ENCODE results near the gene COL26A1. TPM values are rescaled to one million over a fixed set of nuclear protein-coding genes. Genes with fewer than 3 reads are reported as not detected.

COL26A1 gene
- total RNA-seq, 1 donor from 2014 or later, result 0.58 TPM

DNA sequence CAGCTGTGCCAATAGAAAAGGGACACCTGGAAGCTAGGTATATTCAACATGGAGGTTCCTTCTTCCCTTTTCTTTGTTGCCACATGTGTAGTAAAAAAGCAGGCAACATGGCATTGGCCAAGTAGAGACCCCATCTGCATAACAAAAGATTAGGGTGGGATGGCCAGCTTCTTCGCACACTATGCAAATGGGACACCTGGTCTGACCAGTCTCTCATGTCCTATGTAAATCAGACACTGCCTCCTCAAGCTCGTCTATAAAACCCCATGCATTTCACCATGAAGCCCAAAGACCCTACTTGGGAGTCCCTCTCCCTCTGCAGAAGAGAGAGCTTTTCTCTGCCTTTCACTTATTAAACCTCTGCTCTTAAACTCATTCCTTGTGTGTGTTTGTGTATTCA, 212.5 kb downstream of the COL26A1 start:
- Histone ChIP-seq H3K4me3 (no peak overlapping the region), H3K4me1 (no peaks in the 10 kb centered on the region), H3K36me3 (no peaks in the 10 kb centered on the region), H3K27me3 (no peaks in the 10 kb centered on the region), H3K9me3 (no peaks in the 10 kb centered on the region), H3K27ac (no peak overlapping the region)
- DNase-seq (no peak), ATAC-seq (no peak)
- TF ChIP-seq, protein P1, sequence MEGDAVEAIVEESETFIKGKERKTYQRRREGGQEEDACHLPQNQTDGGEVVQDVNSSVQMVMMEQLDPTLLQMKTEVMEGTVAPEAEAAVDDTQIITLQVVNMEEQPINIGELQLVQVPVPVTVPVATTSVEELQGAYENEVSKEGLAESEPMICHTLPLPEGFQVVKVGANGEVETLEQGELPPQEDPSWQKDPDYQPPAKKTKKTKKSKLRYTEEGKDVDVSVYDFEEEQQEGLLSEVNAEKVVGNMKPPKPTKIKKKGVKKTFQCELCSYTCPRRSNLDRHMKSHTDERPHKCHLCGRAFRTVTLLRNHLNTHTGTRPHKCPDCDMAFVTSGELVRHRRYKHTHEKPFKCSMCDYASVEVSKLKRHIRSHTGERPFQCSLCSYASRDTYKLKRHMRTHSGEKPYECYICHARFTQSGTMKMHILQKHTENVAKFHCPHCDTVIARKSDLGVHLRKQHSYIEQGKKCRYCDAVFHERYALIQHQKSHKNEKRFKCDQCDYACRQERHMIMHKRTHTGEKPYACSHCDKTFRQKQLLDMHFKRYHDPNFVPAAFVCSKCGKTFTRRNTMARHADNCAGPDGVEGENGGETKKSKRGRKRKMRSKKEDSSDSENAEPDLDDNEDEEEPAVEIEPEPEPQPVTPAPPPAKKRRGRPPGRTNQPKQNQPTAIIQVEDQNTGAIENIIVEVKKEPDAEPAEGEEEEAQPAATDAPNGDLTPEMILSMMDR (IDR thresholded peaks at IDR 0.05), result no peak
- intact Hi-C loops (cut with DNase I), result no loop called here

DNA sequence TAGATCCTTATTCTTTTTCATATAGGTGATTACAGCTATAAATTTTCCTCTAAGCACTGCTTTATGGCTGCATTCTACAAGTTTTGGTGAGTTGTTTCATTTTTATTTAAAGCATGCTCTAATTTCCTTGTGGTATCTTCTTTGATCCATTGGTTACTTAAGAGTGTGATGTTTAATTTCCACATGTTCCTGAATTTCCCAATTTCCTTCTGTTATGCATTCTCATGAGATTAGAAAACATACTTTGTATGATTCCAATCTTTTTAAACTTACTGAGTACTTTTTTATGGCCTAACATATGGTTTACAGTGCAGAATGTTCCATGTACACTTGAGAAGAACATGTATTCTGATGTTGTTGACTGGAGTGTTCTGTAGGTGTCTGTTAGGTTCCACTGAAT, 213.0 kb downstream of the COL26A1 start:
- no peak overlapping the region for H3K27ac ChIP-seq
- H3K36me3 ChIP-seq, result no peaks in the 10 kb centered on the region
- TF ChIP-seq, protein P1 (IDR thresholded peaks at IDR 0.05), result no peak
- DNase-seq (no peak), ATAC-seq (no peak)
- no peaks in the 10 kb centered on the region for H3K4me1 ChIP-seq
- no peaks in the 10 kb centered on the region for H3K9me3 ChIP-seq
- intact Hi-C loops (cut with DNase I), result no loop called here
- no peak overlapping the region for H3K4me3 ChIP-seq
- no peaks in the 10 kb centered on the region for H3K27me3 ChIP-seq

DNA sequence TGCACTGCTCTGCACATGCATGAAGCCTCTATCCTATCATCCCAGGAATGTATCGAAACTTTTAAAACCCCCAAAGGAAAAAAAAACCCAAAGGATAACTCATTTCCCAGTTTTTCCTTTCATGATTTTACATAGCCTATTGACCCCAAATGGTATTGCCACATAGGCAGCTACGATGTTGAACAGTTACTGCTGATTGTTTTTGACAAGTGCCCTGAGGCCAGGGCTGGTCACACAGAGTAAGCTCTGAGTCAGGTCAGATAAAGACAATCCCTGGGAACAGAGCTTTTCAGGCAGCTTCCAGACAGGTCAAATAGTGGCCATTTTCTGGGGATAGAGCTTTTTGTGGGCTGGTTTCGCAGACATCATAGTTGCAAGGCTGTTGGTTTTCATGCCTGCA, 214.3 kb downstream of the COL26A1 start:
- no peak for ATAC-seq
- H3K27me3 ChIP-seq, result peaks cover 5% of the 10 kb centered on the region
- no peak for DNase-seq
- H3K27ac ChIP-seq, result no peak overlapping the region
- no peaks in the 10 kb centered on the region for H3K4me1 ChIP-seq
- intact Hi-C loops (cut with DNase I), result no loop called here
- no peak overlapping the region for H3K4me3 ChIP-seq
- TF ChIP-seq, protein P1 (IDR thresholded peaks at IDR 0.05), result no peak
- H3K9me3 ChIP-seq, result no peaks in the 10 kb centered on the region
- no peaks in the 10 kb centered on the region for H3K36me3 ChIP-seq

DNA sequence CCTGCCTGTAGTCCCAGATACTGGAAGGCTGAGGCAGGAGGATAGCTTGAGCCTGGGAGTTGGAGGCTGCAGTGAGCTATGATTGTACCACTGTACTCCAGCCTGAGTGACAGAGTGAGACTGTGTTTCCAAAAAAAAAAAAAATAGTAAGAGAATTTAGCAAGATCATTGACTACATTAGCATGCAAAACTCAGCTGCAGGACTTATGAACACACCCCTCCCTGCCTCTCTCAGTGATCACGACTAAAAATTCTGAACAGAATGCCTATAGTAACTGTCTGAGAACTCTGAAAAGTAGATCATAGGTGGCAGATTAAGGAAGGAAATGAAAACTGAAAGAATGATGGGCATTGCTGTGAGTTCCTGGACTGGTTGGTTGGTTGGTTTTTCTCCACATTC, 215.9 kb downstream of the COL26A1 start:
- Histone ChIP-seq H3K36me3 (no peaks in the 10 kb centered on the region), H3K4me3 (no peak overlapping the region), H3K9me3 (no peaks in the 10 kb centered on the region), H3K4me1 (no peaks in the 10 kb centered on the region), H3K27me3 (peaks cover 7% of the 10 kb centered on the region), H3K27ac (no peak overlapping the region)
- TF ChIP-seq, protein P1 (IDR thresholded peaks at IDR 0.05), result no peak
- ATAC-seq (no peak), DNase-seq (no peak)
- intact Hi-C loops (cut with DNase I), result no loop called here

DNA sequence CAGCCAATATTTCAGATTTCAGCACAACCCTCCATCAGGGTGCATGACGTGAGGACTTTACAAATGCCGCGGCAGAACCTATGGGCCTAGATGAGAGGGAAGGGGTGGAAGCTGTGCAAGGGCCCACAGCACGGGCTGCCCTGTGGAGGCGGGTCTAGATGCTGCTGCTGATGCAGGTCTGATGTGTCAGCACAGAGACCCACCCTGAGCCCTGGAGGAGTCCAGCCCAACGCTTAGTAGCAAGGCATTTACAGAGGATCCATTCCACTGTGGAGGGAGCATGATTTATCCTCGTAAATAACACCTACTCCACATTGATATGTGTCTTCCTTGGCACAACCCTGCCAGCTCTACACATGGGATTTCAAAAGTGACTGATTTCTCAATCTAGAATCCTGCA, 217.9 kb downstream of the COL26A1 start:
- no peak overlapping the region for H3K27ac ChIP-seq
- intact Hi-C loops (cut with DNase I), result no loop called here
- no peaks in the 10 kb centered on the region for H3K36me3 ChIP-seq
- no peak for ATAC-seq
- H3K4me3 ChIP-seq, result no peak overlapping the region
- TF ChIP-seq, protein P1 (IDR thresholded peaks at IDR 0.05), result no peak
- H3K27me3 ChIP-seq, result peaks cover 7% of the 10 kb centered on the region
- DNase-seq, result no peak
- no peaks in the 10 kb centered on the region for H3K4me1 ChIP-seq
- H3K9me3 ChIP-seq, result no peaks in the 10 kb centered on the region

DNA sequence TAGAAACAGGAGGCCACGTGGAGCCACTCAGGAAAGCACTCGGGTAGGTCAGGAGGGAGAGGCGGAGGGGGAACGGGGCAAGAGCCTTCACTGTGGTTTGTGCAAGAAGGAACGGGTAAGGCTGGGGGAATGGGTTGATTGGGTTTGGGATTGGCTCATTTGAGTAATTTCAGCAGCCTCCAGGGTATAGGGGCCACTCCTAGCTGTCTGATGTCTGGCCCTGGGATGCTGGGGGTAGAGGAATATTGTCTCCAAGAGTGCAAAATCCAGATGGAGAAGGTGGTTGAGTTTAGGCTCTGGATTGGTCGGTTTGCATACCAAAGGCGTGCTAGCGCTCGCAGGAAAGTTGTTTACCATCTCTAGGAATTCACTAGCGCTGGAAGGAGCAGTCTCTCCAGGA, 219.2 kb downstream of the COL26A1 start:
- no peak overlapping the region for H3K27ac ChIP-seq
- DNase-seq (no peak), ATAC-seq (no peak)
- H3K4me3 ChIP-seq, result no peak overlapping the region
- TF ChIP-seq, protein P1 (IDR thresholded peaks at IDR 0.05), result no peak
- intact Hi-C loops (cut with DNase I), result no loop called here
- H3K36me3 ChIP-seq, result no peaks in the 10 kb centered on the region
- no peaks in the 10 kb centered on the region for H3K4me1 ChIP-seq
- no peaks in the 10 kb centered on the region for H3K9me3 ChIP-seq
- H3K27me3 ChIP-seq, result peaks cover 7% of the 10 kb centered on the region
